ENCODE results near the gene WDR33.

WDR33 gene

DNA sequence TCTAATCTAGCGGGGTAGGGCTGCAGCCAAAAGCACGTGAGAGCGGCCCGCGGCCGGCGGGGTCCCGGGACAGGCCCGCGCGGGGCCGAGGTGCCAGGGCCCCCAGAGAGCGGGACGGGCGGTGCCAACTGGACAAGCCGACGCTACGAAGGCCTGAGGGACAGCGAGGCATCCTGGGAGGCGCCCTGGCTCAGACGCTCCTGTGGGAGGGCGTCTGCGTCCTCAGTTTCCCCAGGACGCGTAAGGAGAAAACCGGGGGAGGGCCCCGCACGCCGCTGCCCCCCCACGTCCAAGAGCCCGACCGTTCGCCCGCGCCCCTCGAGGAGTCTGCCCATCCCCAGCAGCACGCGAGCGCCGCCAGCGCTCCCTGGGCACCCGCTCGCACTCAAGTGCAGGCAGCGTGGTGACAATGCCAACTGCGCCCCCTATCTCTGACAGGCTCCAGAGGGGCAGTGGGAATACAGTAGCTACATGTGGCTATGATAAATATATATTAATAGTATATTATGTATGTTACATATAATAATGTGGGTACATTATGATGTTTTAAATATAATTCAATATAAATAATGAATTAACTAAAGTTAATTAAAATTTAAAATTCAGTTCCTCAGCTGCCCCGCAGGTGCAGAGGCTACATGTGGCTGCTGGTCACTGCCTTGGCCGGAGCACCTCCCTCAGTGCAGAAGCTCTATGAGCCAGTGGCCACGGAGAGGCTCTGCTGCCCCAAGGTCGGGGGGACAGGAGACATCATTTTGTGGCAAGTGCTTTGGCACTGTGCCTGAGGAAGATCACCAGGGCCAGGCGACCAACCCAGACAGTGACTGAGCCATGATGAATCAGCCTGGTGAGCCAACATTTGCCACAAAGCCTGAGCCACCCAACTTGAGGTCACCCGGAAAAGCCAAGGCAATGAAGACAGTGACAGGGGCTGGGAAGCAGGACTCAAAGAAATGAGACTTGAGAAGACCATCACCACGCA is 115.2 kb downstream of the WDR33 start:
- DNase-seq (ENCODE audit: low spot score): no peak

DNA sequence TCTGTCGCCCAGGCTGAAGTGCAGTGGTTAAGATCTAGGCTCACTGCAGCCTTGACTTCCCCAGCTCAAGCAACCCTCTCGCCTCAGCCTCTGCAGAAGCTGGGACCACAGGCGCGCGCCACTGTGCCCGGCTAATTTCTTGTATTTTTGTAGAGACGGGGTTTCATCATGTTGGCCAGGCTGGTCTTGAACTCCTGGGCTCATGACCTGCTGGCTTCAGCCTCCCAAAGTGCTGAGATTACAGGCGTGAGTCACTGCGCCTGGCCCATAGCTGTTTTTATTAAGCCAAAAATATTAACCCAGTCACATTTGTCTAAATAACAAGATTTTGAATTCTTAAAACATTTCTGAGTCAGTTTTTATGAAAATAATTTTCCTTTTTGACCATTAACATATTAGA is 116.0 kb downstream of the WDR33 start:
- no peak for DNase-seq (ENCODE audit: low spot score)

DNA sequence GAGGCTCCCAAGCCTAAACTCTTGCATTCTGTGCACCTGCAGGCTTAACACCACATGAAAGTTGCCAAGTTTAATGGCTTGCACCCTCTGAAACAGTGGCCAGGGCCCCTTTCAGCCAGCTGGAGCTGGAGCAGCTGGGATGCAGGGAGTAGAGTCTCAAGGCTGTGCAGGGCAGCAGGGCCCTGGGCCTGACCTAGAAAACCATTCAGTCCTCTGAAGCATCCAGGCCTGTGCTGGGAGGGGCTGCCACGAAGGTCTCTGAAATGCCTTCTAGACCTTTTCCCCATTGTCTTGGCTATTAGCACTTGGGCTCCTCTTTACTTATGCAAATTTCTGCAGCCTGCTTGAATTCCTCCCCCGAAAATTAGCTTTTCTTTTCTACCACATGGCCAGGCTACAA is 120.3 kb downstream of the WDR33 start:
- DNase-seq (ENCODE audit: low spot score): no peak

DNA sequence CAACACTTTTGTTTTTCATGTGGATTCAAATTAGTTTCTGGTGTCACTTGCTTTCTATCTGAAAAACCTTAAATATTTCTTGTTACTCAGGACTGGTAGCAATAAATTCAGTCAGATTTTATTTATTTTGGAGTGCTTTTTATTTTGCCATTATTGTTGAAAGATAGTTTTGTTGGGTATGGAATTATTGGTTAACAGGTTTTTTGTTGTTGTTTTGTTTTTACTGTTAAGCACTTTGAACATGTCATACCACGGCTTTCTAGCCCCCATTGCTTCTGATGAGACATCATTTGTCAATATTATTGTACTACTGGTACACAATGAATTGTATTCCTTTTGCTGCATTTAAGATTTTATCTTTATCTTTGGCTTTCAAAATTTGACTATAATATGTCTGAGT is 122.6 kb downstream of the WDR33 start:
- no peak for DNase-seq (ENCODE audit: low spot score)

DNA sequence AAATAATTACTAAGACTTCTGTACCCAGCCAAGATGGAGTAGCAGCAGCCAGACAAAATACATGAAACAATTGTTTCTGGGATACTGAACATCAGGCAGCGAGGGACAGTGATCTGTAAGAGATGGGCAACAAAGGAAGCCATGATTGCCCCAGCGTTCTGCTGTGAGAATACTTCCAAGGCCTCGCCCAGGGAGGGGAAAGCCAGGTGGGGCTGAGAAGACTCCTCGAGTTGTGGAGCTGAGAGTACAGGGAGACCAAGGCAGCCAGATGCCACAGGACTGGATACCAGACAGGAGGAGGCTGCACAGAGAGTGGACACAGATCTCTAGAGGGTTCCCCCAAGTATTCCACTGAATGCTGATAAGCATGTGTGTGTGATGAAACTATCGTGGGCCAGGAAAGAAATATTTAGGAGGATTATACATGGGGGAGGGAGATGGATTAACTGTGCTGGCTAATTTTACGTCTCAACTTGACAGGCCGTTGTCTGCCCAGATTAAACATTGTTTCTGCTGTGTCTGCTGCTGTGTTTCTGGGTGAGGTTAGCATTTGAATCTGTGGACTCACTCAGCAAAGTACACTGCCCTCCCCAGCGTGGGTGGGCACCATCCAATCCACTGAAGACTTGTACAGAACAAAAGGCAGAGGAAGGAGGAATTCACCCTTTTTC is 125.4 kb downstream of the WDR33 start:
- no peak for DNase-seq (ENCODE audit: low spot score)

DNA sequence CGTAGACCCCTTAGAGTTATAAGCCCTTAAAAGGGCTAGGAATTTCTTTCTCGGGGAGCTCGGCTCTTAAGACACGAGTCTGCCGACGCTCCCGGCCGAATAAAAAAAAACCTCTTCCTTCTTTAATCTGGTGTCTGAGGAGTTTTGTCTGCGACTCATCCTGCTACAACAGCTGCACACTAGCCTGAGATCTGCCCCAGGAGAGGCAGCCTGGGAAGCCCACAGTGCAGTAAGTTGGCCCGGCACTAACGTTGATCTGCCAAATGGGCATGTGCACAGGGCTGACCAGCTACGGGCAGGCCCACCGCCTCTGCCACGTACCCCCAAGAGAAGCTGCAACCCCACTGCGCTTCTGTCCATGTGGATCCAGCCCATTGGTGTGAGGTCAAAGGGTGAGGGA is 127.2 kb downstream of the WDR33 start:
- DNase-seq (ENCODE audit: low spot score): no peak

DNA sequence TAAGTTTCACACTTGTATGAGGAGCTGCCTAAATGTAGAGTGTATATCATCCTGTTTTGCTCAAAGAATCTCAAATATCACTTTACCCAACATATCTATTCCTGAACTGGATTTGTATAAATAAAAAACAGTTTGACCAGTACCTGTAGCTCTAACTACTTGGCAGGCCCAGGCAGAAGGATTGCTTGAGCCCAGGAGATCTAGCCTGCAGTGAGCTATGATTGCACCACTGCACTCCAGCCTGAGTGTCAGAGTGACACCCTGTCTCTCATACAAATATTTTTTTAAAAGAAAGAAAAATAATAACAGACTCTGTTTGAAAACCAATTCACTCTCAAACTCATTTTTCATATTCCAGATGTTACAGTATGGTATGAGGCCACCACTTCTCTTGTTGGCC is 127.9 kb downstream of the WDR33 start:
- DNase-seq (ENCODE audit: low spot score): no peak

DNA sequence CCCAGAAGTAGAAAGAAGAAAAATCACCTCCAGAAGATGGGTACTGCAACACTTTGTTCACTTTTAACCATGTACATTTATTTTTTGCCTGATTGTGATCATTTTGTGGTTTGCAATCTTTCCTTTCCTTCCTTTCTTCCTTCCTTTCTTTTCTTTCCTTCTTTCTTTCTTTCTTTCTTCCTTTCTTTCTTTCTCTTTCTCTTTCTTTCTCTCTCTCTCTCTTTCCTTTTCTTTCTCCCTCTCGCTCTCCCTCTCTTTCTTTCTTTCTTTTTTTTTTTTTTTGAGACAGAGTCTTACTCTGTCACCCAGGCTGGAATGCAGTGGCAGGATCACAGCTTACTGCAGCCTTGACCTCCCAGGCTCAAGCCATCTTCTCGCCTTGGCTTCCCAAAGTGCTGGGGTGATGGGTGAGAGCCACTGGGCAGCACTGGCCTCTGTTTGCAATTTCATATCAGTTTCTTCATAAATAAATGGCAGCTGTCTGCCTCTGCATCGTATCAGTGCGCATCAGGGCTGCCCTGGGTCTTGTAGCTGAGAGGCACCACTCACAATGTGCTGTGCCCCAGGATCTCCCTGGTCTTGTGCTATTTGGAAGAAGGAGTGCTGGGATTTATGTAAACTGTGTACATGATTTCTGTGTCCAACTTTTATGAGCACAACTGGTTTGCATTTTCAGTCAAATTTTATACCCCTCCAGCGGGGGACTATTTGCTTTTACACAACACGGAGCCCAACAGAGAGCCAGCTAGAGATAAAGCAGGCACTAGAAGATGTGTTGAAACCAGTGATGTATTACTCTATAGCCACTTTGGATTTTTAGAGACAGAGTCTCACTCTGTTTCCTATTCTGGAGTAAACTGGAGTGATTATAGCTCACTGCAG is 128.8 kb downstream of the WDR33 start:
- no peak for DNase-seq (ENCODE audit: low spot score)

DNA sequence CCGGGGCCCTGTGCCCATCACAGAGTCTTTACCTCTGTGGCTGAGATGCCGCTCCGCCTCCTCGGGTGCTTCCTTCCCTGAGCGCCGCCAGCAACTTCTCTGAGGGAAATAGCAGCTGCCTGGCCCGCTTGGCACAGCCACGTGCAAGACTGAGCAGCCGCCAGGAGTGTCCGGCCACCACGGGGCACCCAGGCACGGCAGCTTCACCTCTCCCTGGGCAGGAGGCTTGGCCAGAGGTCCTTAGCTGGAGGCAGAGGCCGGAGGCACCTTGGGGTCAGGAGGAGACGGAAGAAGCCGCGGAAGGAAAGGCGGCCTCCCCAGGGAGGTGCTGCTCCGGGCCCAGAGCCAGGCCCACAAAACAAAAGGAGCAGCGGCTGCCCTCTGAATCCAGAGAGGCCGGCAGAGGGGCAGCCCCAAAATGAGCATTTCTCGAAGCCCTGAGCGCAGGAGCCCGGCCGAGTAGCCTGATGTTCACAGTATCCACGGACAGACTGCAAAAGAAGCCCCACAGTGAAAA is 129.6 kb downstream of the WDR33 start:
- no peak for DNase-seq (ENCODE audit: low spot score)

DNA sequence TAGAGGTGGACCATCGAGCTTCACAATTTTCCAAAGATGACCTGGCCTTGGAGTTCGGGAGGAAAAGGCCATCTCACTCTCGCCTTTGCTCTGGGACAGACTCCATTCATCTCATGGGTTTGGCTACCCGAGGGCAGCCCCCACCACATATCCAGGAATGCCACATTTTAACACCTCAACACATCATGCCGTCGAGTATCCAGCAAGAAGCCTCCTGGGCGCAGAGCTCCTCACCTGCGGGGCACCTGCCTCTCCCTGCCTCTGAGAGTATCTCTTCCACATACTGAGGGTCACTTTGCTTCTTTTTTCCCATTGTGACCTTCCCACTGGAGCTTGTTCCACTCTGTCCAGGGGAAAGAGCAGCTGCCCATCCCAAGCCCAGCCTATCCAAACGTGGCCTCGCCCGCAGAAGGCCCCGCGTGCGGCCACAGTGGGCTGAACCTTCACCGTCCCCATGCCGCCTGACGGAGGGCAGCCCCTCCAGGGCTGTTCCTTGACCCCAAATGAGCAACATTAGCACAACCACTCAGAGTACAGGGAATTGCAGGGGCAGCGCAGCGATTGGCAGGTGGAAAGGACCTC is 130.2 kb downstream of the WDR33 start:
- DNase-seq (ENCODE audit: low spot score): no peak

DNA sequence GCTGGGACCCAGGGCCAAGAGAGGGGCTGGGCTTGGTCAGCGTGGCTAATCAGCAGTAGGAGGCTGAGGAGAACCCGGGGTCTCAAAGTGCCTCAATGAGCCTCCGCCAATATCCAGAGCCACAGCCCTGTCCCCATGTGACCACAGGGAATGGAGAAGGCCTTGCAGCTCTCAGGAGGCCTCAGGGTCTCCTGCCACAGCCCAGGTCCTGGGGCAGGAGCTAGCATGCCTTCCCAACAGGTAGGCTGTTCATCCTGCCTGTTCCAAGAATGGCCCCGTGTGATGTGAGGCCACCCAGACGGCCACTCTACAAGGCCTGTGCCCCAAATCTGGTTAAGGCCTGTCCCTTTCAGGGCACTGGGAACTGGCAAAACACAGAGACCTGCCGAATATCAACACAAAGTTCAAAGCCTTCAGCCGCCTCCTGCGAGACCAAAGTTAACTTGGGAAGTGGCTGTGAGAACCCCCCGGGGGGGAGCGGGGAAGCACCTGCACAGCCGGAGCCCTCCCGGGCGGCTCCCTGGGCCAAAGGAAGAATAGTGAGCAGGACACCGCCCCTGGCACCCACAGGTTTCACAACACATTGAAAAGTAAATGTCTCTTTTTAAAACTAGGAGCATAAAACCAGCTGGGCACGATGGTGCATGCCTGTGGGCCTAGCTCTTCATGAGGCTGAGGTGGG is 131.2 kb downstream of the WDR33 start:
- no peak for DNase-seq (ENCODE audit: low spot score)

DNA sequence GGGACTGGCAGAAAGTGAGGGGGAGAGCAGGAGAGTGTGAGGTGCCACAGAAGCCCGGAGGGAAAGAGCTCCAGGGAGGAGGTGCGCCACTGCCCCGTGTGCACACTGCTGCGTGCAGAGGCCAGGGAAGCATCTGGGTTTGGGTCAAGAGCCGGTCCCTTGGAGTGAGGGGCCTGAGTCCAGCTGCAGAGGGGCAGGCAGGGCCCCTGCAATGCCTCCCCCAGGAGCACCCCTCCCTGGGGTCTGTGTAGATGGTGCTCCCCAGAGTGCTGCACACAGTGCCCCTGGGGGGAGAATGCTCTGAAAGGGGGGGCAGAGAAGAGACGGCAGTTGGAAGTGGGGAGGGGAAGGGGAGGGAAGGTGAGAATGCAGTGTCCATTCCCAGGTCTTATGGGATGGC is 132.0 kb downstream of the WDR33 start:
- DNase-seq (ENCODE audit: low spot score): no peak

DNA sequence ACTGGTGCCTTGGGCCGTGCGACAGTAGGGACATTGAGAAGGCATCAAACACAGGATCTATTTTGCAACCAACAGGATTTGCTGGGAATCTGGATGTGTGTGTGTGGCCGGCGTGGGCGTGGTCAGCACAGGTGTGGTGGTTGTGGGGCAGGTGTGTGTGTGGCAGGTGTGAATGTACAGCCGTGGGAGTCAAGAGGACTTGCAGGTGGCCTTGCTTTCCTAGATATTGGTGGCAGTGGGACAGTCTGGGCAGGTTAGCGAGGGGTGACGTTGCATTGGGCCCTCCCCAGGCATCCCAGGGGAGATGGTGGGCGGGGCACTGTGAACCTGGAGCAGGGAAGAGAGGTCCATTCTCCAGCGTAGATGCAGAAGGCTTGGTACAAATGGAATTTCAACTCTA is 132.4 kb downstream of the WDR33 start:
- DNase-seq (ENCODE audit: low spot score): no peak

DNA sequence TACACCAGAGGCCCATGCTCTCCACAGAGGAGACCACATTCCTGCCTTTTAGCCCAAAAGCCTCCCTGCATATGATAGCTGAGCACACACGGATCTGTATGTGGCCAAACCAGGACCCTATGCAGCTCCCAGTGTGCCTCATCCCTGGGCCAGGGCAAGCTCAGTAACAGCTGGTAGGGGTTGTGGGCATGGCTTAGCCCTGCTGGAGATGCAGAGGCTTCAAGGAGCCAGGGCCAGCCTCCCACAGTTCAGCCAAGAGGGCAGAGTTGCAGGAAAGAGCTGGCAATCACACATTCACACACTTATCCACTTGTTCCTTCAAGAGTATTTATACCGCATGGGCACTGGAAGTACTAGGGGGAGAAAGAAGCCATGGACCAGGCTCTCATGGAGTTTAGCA is 134.1 kb downstream of the WDR33 start:
- no peak for DNase-seq (ENCODE audit: low spot score)

DNA sequence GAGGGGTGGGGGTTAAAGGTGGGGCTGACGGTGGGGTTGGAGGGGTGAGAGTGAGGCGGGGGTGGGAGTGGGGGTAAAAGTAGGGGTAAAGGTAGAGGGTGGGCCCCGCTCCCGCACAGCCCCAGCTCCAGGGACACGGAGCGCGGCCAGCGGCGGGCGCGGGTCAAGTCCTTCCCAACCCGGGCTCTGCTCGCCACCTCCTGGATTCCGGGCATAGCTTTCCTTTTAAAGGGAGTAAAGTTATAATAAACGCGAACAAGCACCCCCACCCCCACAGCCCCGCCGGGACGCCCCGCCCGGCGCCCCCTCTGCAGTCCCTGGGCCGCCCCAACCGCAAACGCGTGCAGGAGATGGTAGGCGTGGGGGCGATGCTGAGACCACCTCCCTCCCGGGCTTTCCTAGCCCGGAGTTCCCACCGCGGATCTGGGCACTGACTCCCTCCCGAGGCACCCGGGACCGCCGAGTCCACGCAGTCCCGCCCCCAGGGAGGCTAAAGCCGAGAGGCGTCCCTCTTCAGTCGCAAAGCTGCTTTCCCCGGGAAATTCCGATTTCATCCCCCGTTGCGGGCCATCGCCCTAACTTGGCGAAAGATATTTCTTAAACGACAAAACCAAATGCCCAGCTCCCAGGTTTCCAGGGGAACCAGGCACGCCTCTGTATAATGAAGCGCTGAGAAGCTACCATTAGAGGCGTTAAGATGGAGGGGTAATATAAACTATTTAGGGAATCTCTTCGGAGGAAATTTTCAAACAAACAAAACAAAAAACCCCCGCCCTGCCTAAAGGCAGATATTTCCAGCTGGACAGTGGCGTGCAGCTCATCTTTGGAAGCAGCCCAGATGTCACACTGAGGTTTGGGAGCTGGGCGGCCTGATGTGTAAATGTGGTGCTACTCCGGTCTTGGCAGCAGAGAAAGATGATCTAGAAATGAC is 135.4 kb downstream of the WDR33 start, which contains the start of gene LIMS2:
LIMS2 (minus strand) TSS at position 200 of the 931 bp plus-strand sequence. CDS start 506 bp downstream, outside the sequence.
- peak; percentile 71 for DNase-seq (ENCODE audit: low spot score)

DNA sequence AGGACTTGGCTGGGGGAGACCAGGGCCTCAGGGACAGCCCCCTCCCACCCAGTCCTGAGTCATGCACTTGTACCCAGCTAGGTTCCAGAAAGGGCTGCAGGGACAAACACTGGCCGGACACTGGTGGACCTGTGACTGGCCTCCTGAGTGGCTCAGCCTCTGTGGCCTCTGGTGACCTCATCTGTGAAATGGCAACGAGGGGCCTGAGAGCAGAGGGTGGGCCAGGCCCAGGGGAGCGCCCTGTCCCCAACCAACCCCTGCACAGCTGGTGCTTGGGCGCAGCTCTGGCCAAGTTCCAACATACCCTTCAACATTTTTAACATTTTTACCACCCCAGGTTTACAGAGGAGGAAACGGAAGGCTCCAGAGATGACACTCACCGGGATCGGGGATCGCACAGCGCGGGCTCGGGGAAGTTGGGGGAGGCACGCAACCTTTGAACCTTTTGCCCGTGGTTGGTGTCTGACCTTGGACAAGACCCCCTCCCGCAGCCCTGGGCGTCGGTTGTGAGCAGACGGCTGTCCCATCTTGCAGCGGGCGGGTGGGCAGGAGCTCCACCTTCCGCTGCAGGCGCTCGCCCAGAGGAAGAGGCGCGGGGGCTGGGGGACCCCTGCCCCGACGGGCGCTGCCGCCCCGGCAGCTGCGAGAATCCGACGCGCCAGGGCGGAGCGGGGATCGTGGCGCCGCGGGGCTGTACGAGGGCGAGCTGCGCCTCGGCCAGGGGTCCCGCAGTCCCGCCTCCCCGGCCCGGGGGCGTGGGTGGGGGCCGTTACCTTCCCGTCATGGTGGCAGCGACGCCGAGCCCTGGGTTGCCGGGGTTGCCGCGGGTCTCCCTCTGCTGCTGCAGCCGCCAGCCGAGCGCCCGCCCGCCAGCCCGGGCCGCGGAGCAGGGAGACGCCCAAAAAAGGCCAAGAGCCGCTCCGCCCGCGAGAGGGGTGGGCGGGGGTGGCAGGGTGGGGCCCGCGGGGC is 136.4 kb downstream of the WDR33 start:
- DNase-seq (ENCODE audit: low spot score): peak; percentile 56

DNA sequence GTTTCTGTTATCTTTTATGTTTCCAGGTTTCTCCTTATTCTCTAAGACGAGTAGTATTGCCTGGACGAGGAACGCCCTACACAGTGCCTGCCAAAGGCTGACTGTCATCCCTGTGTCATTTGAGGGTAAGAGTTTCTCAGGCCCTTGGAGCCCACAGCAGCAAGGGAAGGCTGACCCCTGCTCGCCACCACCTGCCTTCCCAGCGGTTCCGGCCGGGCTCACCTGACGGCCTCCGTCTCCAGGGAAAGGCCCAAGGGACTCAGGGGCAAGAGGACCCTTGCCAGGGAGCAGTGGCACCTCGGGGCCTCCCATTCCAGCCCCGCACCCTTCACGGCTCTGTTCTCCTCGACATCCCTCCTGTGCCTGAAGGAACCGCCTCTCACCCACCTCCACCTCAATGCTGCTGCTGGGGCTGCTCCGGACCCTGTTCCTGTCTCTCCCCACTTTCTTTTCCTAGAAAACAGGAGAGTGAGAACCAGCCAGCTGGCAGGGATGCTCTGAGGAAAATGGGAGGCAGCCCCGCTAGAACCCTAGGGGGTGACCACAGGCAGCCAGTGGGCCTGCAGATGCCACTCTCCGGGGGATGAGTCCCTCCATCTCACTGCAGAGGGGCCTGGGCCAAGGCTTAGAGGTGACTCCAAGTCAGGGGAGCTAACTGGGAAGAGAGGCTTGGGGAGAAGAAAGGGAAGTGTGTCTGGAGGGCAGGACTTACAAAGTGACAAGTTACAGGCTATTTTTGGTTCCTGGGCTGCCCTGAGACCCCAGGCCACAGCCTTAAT is 137.5 kb downstream of the WDR33 start:
- no peak for DNase-seq (ENCODE audit: low spot score)

All from HuH-7.5 (cell line).